Smooth muscle cell (in vitro differentiated cells): Measurements from ENCODE around the gene RPL23. TPM values are rescaled to one million over a fixed set of nuclear protein-coding genes. Genes with fewer than 3 reads are reported as not detected.

ENCODE experiments used
- DNase-seq: peaks from one replicate; lab custom pipeline; 2025; ENCODE audit not compliant: unreplicated experiment; lab: John Stamatoyannopoulos, UW
- H2AFZ ChIP-seq: fragments of 200-600 bp; sonication (generic); 2 replicates; pipeline ENCODE4 v1.6.0; 2016; ENCODE audit warnings: antibody characterized with exemption, low read depth, mild to moderate bottlenecking
- H3F3A ChIP-seq: fragments of 200-600 bp; sonication (generic); 2 replicates; pipeline ENCODE4 v1.6.0; 2017; ENCODE audit warnings: antibody characterized with exemption, low read depth
- H3K27ac ChIP-seq: fragments of 200-600 bp; sonication (generic); 2 replicates; pipeline ENCODE4 v1.5.1; 2016; ENCODE audit warnings: low read depth, mild to moderate bottlenecking
- H3K27me3 ChIP-seq: fragments of 200-600 bp; sonication (generic); 2 replicates; pipeline ENCODE4 v1.6.1; 2016; ENCODE audit warnings: low read depth, mild to moderate bottlenecking
- H3K36me3 ChIP-seq: fragments of 200-600 bp; sonication (generic); 2 replicates; pipeline ENCODE4 v1.5.1; 2016; ENCODE audit warnings: low read depth
- H3K4me1 ChIP-seq: fragments of 200-600 bp; sonication (generic); 2 replicates; pipeline ENCODE4 v1.5.1; 2016; ENCODE audit warnings: low read depth
- H3K4me2 ChIP-seq: fragments of 200-600 bp; sonication (generic); 2 replicates; pipeline ENCODE4 v1.6.0; 2016; ENCODE audit warnings: mild to moderate bottlenecking
- H3K4me3 ChIP-seq: fragments of 200-600 bp; sonication (generic); 2 replicates; pipeline ENCODE4 v1.5.1; 2016; ENCODE audit warnings: mild to moderate bottlenecking
- H3K79me2 ChIP-seq: fragments of 200-600 bp; sonication (generic); 2 replicates; pipeline ENCODE4 v1.6.0; 2016; ENCODE audit warnings: low read depth, mild to moderate bottlenecking
- H3K9ac ChIP-seq: fragments of 200-600 bp; sonication (generic); 2 replicates; pipeline ENCODE4 v1.6.0; 2016; ENCODE audit warnings: low read depth
- H3K9me3 ChIP-seq: fragments of 200-600 bp; sonication (generic); replicated peaks from 2 replicates; pipeline ENCODE4 v1.5.1; 2016; ENCODE audit warnings: low read depth
- H4K20me1 ChIP-seq: fragments of 200-600 bp; sonication (generic); 2 replicates; pipeline ENCODE4 v1.6.0; 2016; ENCODE audit warnings: low read depth
- CTCF ChIP-seq: fragments of 200-600 bp; sonication (generic); IDR thresholded peaks from 2 replicates; pipeline ENCODE4 v1.5.1; 2017; ENCODE audit warnings: borderline replicate concordance, mild to moderate bottlenecking, antibody characterized with exemption; ENCODE audit not compliant: insufficient read depth, poor library complexity, severe bottlenecking
- WGBS: methylation state at CpG from one replicate; pipeline ENCODE4 v1.1.7; 2016; ENCODE audit warnings: low lambda C conversion rate; 5-methylcytosine and 5-hydroxymethylcytosine counted together
- polyA plus RNA-seq: library from polyadenylated mRNA; unstranded; fragments of >200 nt; fragmentation: Nextera tagmentation; extraction: Ambion mirVana; gene quantifications from 2 replicates; pipeline ENCODE4 v1.2.1, GENCODE V29; 2016
- total RNA-seq: library from RNA; depleted of rRNA; stranded (reverse); fragments of >200 nt; gene quantifications from 2 replicates; pipeline ENCODE4 v1.2.3, GENCODE V29; 2014

Gene RPL23
- total and polyA plus RNA-seq, 2 experiments from 2014 or later, result 435 to 1,715 TPM

GRCh38 chr17:38868817-38869525 lies 15.4 kb upstream of the RPL23 start:
- WGBS, result 4% methylated on average over 26 of the region's 26 CpGs
- Histone ChIP-seq H3K4me2 (peak overlapping the region; percentile 97), H3K36me3 (no peaks in the 10 kb centered on the region), H2AFZ (peak overlapping the region; percentile 50), H4K20me1 (peaks cover 33% of the 10 kb centered on the region), H3K27me3 (no peaks in the 10 kb centered on the region), H3K27ac (peak overlapping the region; percentile 73), H3K9ac (peak overlapping the region; percentile 65), H3K9me3 (no peaks in the 10 kb centered on the region), H3F3A (peaks cover 19% of the 10 kb centered on the region), H3K79me2 (peaks cover 41% of the 10 kb centered on the region), H3K4me3 (peak overlapping the region; percentile 76), H3K4me1 (no peaks in the 10 kb centered on the region)
- DNase-seq, result peak; percentile 86
- no peak for TF ChIP-seq CTCF

- Histone ChIP-seq H3K27ac (peak overlapping the region; percentile 73), H3F3A (peaks cover 18% of the 10 kb centered on the region), H3K4me1 (no peaks in the 10 kb centered on the region), H3K9me3 (no peaks in the 10 kb centered on the region), H3K4me3 (peak overlapping the region; percentile 76), H2AFZ (peak overlapping the region; percentile 13), H3K9ac (peak overlapping the region; percentile 65), H3K79me2 (peaks cover 33% of the 10 kb centered on the region), H3K4me2 (peak overlapping the region; percentile 97), H4K20me1 (peaks cover 25% of the 10 kb centered on the region), H3K36me3 (no peaks in the 10 kb centered on the region), H3K27me3 (no peaks in the 10 kb centered on the region)
- DNase-seq, result no peak
- 3% methylated on average over 25 of the region's 25 CpGs for WGBS
- no peak for TF ChIP-seq CTCF
Observed at GRCh38 chr17:38867968-38868816, 14.7 kb upstream of the RPL23 start.

GRCh38 chr17:38867179-38867967 lies 13.9 kb upstream of the RPL23 start:
- peak; percentile 52 for TF ChIP-seq CTCF
- H2AFZ ChIP-seq, result peak overlapping the region; percentile 13
- H3K9ac ChIP-seq, result peak overlapping the region; percentile 3
- peaks cover 10% of the 10 kb centered on the region for H3F3A ChIP-seq
- peak overlapping the region; percentile 97 for H3K4me2 ChIP-seq
- peak overlapping the region; percentile 76 for H3K4me3 ChIP-seq
- DNase-seq, result peak; percentile 30
- no peaks in the 10 kb centered on the region for H3K4me1 ChIP-seq
- peaks cover 17% of the 10 kb centered on the region for H4K20me1 ChIP-seq
- WGBS, result 14% methylated on average over 31 of the region's 31 CpGs
- peaks cover 25% of the 10 kb centered on the region for H3K79me2 ChIP-seq
- no peaks in the 10 kb centered on the region for H3K9me3 ChIP-seq
- no peaks in the 10 kb centered on the region for H3K27me3 ChIP-seq
- H3K36me3 ChIP-seq, result no peaks in the 10 kb centered on the region
- H3K27ac ChIP-seq, result peak overlapping the region; percentile 73
